Left ventricle myocardium superior (tissue), 1 donor: Measurements from ENCODE around the gene CD1C. TPM values are rescaled to one million over a fixed set of nuclear protein-coding genes. Genes with fewer than 3 reads are reported as not detected.
"Not testable (repeated sequence)": the region's sequence is repeated elsewhere in the genome, so short reads cannot be mapped to it uniquely, and the experiment has no call there.

Experiments
- ATAC-seq: fragments of 200-7000 bp; cut with Tn5 transposase; one replicate; pipeline ENCODE4 v1.9.1; 2020; ENCODE audit warnings: mild to moderate bottlenecking, moderate library complexity
- DNase-seq: peaks from one replicate; pipeline ENCODE4 v3.0.0-alpha.2; 2020
- intact Hi-C: fragments of 100-400 bp; cut with micrococcal nuclease; formaldehyde crosslinking; loops from one replicate; pipeline ENCODE4 v1.11.0; 2022
- long read RNA-seq: library from polyadenylated mRNA; unstranded; transcript quantifications from one replicate; pipeline ENCODE4 v2.0.0, GENCODE V29; 2021
- total RNA-seq: library from RNA; stranded (reverse); fragmentation: NEBNext Ultra II Directional; extraction: Animal tissue kit (Norgen Biotek cat#: 25700); gene quantifications from one replicate; pipeline ENCODE4 v1.2.1, GENCODE V29; 2021
- donor health status: DM: no; HTN: yes; CAD: no; lungs with severe emphysema.

The CD1C gene
- 0.74 TPM for total RNA-seq
- long read RNA-seq, result 0 reads

- ATAC-seq, result no peak
- intact Hi-C loops, result no loop called here
- no peak for DNase-seq
Observed at GRCh38 chr1:158289811-158290210, at the start of gene CD1C. Gene CD1C, plus strand, starts transcription at chr1:158289923. Its CDS starts 142 bp downstream, at chr1:158290065.

- ATAC-seq, result no peak
- intact Hi-C loops, result no loop called here
- no peak for DNase-seq
Observed at GRCh38 chr1:158246650-158247049, 43.1 kb upstream of the CD1C start.

- intact Hi-C loops, result no loop called here
- ATAC-seq, result peak; percentile 63
- no peak for DNase-seq
Observed at GRCh38 chr1:158248118-158248517, 41.6 kb upstream of the CD1C start.

GRCh38 chr1:158248771-158249170, 41.0 kb upstream of the CD1C start:
- intact Hi-C loops, result no loop called here
- ATAC-seq, result peak; percentile 48

GRCh38 chr1:158249646-158250045, 40.1 kb upstream of the CD1C start:
- no peak for ATAC-seq
- no peak for DNase-seq
- intact Hi-C loops, result no loop called here

More at GRCh38 chr1:158248771-158249170, 41.0 kb upstream of the CD1C start:
- DNase-seq, result no peak

GRCh38 chr1:158251163-158251562, 38.6 kb upstream of the CD1C start:
- ATAC-seq (no peak), DNase-seq (no peak)
- intact Hi-C loops, result no loop called here

GRCh38 chr1:158255656-158256055, 34.1 kb upstream of the CD1C start:
- DNase-seq, result no peak
- intact Hi-C loops, result no loop called here
- ATAC-seq, result no peak

GRCh38 chr1:158256747-158257146, 33.0 kb upstream of the CD1C start:
- DNase-seq, intact Hi-C loops, ATAC-seq: not testable (repeated sequence)

- ATAC-seq (no peak), DNase-seq (no peak)
- intact Hi-C loops, result no loop called here
Observed at GRCh38 chr1:158257888-158258287, 31.8 kb upstream of the CD1C start.

GRCh38 chr1:158259117-158259516, 30.6 kb upstream of the CD1C start:
- ATAC-seq (no peak), DNase-seq (no peak)
- intact Hi-C loops, result no loop called here

- intact Hi-C loops, result no loop called here
- ATAC-seq (no peak), DNase-seq (no peak)
Observed at GRCh38 chr1:158272681-158273080, 17.0 kb upstream of the CD1C start.

- ATAC-seq, result no peak
- no peak for DNase-seq
- intact Hi-C loops, result no loop called here
Observed at GRCh38 chr1:158274797-158275196, 14.9 kb upstream of the CD1C start.

GRCh38 chr1:158282421-158282820, 7.3 kb upstream of the CD1C start:
- intact Hi-C loops, ATAC-seq, DNase-seq: not testable (repeated sequence)

- intact Hi-C loops, result no loop called here
- DNase-seq (no peak), ATAC-seq (no peak)
Observed at GRCh38 chr1:158283965-158284364, 5.8 kb upstream of the CD1C start.

GRCh38 chr1:158285756-158286241, 3.9 kb upstream of the CD1C start:
- peak; percentile 29 for DNase-seq
- ATAC-seq, result peak; percentile 86
- intact Hi-C loops, result no loop called here

- ATAC-seq (no peak), DNase-seq (no peak)
- intact Hi-C loops, result no loop called here
Observed at GRCh38 chr1:158286487-158286886, 3.2 kb upstream of the CD1C start.

- DNase-seq (no peak), ATAC-seq (no peak)
- intact Hi-C loops, result no loop called here
Observed at GRCh38 chr1:158286941-158287346, 2.8 kb upstream of the CD1C start.

GRCh38 chr1:158290321-158290844, 660 bp downstream of the CD1C start:
- DNase-seq, result no peak
- intact Hi-C loops, result no loop called here
- peak; percentile 15 for ATAC-seq

GRCh38 chr1:158295791-158296190, 6.1 kb downstream of the CD1C start:
- DNase-seq (no peak), ATAC-seq (no peak)
- intact Hi-C loops, result no loop called here

GRCh38 chr1:158310623-158311022, 20.9 kb downstream of the CD1C start:
- ATAC-seq, result no peak
- DNase-seq, result no peak
- intact Hi-C loops, result no loop called here

GRCh38 chr1:158311066-158311465, 21.3 kb downstream of the CD1C start:
- ATAC-seq, result no peak
- DNase-seq, result no peak
- intact Hi-C loops, result no loop called here

- intact Hi-C loops, result no loop called here
- DNase-seq (no peak), ATAC-seq (no peak)
Observed at GRCh38 chr1:158323866-158324265, 34.1 kb downstream of the CD1C start.
